HUES64 (cell line): ENCODE data around the gene TESK2.

Experiments used
- H3K27ac ChIP-seq: 2 replicates; pipeline ENCODE4 v1.7.0; 2013; ENCODE audit warnings: low read depth, low read length, inconsistent platforms
- H3K27me3 ChIP-seq: 2 replicates; pipeline ENCODE4 v1.6.1; 2013; ENCODE audit warnings: mild to moderate bottlenecking, low read length; ENCODE audit not compliant: insufficient read depth
- H3K36me3 ChIP-seq: 2 replicates; pipeline ENCODE4 v1.6.1; 2013; ENCODE audit warnings: mild to moderate bottlenecking, low read length; ENCODE audit not compliant: insufficient read depth
- H3K4me1 ChIP-seq: 2 replicates; pipeline ENCODE4 v1.6.1; 2013; ENCODE audit warnings: mild to moderate bottlenecking, low read length, moderate library complexity; ENCODE audit not compliant: insufficient read depth
- H3K4me3 ChIP-seq: 2 replicates; pipeline ENCODE4 v1.5.1; 2013; ENCODE audit warnings: mild to moderate bottlenecking, low read length, moderate library complexity
- H3K9ac ChIP-seq: 2 replicates; pipeline ENCODE4 v1.6.1; 2013; ENCODE audit warnings: mild to moderate bottlenecking, low read depth, low read length
- H3K9me3 ChIP-seq: 2 replicates; pipeline ENCODE4 v1.6.1; 2013; ENCODE audit warnings: low read depth, low read length; ENCODE audit not compliant: insufficient read depth
- WGBS: fragments of 150-250, 120-280 bp; methylation state at CpG from one replicate; pipeline ENCODE4 v1.1.7; 2013; ENCODE audit warnings: missing lambda C conversion rate; 5-methylcytosine and 5-hydroxymethylcytosine counted together

TESK2 gene

DNA sequence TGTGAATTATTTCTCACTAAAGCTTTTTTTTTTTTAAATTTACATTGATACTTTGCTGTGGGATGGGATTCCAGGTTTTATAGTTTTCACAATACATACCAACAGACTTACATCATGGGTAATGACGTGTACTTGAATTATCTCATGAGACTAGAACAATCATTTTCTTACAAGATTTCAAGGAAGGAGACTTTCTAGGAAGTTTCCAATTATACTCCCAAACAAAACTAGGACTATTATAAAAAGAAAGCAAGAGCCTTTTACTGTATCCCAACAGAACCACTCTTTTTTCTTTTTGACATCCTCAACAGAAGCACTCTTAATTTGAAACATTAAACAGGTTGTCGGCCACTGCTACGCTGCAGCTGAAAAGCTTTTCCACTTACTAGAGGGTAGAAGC, 48.7 kb downstream of the TESK2 start:
- Histone ChIP-seq H3K4me1 (no peaks in the 10 kb centered on the region), H3K36me3 (no peaks in the 10 kb centered on the region), H3K9ac (no peak overlapping the region), H3K27me3 (no peaks in the 10 kb centered on the region), H3K4me3 (no peak overlapping the region), H3K27ac (no peak overlapping the region), H3K9me3 (no peaks in the 10 kb centered on the region)
- 88% methylated on average over 3 of the region's 3 CpGs for WGBS

DNA sequence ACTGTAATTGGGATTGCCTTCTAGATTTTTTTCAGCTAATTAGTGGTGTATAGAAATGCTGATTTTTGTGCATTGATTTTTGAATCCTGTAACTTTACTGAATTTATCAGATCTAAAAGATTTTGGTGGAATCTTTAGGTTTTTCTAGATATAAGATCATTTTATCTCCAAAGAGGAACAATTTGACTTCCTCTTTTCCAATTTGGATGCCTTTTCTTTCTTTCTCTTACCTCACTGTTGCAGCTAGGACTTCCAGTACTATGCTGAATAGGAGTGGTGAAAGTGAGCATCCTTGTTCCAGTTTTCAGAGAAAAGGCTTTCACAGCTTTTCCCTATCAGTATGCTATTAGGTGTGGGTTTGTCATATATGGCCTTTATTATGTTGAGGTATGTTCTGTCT, 53.6 kb downstream of the TESK2 start:
- H3K4me1 ChIP-seq = no peaks in the 10 kb centered on the region
- no peaks in the 10 kb centered on the region for H3K27me3 ChIP-seq

DNA sequence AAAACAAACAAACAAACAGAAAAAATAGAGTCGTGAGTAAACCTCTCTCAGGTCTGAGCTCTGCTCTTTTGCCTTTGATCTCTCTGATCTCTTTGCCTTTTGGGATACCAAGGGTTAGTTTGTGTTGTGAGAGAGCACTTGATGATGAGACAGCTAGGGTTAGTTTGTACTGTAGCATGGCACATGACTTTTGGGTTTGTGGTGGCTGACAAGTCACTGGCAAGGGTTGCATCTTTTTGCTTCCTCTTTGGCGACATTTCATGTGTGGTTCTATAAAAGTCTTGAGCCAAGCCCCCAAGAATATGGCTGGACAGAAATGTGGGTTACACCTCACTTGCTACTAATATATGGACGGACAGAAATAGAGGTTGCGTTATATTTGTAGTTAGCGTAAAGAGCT, 60.5 kb downstream of the TESK2 start:
- Histone ChIP-seq H3K27me3 (no peaks in the 10 kb centered on the region), H3K4me1 (no peaks in the 10 kb centered on the region), H3K27ac (no peak overlapping the region), H3K36me3 (no peaks in the 10 kb centered on the region), H3K9me3 (no peaks in the 10 kb centered on the region), H3K9ac (no peak overlapping the region), H3K4me3 (no peak overlapping the region)
- 95% methylated on average over 3 of the region's 5 CpGs for WGBS

More for the DNA sequence above, 53.6 kb downstream of the TESK2 start:
- H3K9ac ChIP-seq = no peak overlapping the region
- H3K9me3 ChIP-seq = no peaks in the 10 kb centered on the region
- H3K4me3 ChIP-seq = no peak overlapping the region
- H3K27ac ChIP-seq = no peak overlapping the region
- H3K36me3 ChIP-seq = no peaks in the 10 kb centered on the region

DNA sequence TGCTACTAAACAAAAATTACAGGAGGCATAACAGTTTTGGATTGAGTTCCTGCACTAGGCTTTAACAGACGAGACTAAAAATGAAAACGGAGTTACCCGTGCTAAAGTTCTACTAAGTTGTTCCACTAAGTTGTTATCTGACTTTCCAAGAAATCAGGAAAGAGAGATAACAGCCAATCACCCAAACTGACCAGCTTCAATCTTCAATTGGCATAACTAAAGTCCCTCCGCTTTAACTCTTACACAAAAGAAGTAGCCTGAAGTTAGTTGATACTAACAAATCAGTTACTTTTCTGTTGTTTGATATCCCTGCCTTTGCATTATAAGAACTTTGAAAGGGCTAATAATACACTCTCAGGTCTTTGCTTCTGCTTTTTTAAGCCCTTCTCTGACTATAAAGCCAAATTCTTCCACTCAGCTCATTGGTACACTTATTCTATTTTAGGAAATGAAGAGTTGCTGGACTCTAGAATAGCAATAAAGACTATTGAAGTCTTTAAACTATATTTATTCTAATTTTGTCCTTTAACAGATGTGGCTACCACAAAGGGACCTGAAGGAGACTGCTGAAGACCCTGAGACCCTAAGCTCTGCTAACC, 61.3 kb downstream of the TESK2 start:
- Histone ChIP-seq H3K4me3 (no peak overlapping the region), H3K36me3 (no peaks in the 10 kb centered on the region), H3K9ac (no peak overlapping the region), H3K27me3 (no peaks in the 10 kb centered on the region), H3K27ac (no peak overlapping the region), H3K4me1 (no peaks in the 10 kb centered on the region), H3K9me3 (no peaks in the 10 kb centered on the region)
- WGBS = 89% methylated on average over 4 of the region's 4 CpGs

DNA sequence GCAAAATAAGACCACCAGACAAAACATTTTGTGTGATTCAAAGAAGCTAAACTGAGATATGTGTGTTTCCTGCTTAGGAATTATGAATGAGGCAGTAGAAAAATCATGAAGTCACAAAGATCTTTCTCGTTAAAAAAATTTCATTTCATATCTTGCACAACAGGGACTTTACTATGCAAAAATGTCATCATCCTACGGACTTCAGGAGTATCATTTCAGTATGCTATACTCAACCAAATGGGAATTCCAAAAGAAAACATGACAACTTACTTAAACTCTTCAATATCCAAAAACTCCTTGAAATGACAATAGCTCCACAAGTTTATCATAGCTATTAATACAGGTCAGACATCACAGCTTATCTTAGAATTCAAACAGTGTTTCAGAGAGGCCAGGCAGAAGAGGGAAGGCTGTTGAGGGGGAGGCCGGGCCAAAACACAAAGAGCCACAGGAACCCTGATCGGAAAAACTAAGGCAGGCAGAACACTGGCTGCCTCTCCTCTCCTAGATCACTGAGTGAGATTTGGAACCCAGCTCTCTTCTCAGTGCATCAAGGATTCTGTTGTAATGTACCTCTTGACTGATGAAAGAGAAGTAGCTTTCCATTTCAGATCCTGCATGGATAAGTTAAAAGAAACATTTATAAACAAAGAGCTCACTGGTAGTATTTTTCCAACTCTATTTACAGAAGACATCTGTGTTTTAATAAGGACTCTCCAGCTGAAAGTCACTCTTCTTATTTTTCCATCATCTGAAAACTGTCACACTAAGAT, 66.9 kb downstream of the TESK2 start:
- WGBS = 85% methylated on average over 4 of the region's 4 CpGs
- Histone ChIP-seq H3K27me3 (no peaks in the 10 kb centered on the region), H3K27ac (no peak overlapping the region), H3K36me3 (0 out of 2 replicates have a peak, but pooled peaks cover 5% of the 10 kb centered on the region), H3K9me3 (peaks cover 4% of the 10 kb centered on the region; the same call in 1 of the 2 replicates), H3K9ac (no peak overlapping the region), H3K4me1 (no peaks in the 10 kb centered on the region), H3K4me3 (no peak overlapping the region)

DNA sequence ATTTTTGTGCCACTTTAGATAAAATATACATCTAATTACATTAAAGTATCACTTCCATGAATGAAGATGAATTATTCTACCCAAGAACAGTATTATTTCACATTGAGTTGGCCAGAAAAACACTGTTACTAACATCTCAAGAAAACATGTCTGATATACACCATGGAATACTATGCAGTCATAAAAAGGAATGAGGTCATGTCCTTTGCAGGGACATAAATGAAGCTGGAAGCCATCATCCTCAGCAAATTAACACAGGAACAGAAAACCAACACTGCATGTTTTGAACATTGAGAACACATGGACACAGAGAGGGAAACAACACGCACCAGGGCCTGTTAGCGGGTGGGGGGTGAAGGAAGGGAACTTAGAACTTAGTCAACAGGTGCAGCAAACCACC, 69.0 kb downstream of the TESK2 start:
- Histone ChIP-seq H3K36me3 (0 out of 2 replicates have a peak, but pooled peaks cover 5% of the 10 kb centered on the region), H3K27me3 (no peaks in the 10 kb centered on the region), H3K9me3 (peaks cover 4% of the 10 kb centered on the region; the same call in 1 of the 2 replicates), H3K27ac (no peak overlapping the region), H3K4me1 (no peaks in the 10 kb centered on the region), H3K9ac (no peak overlapping the region), H3K4me3 (no peak overlapping the region)
- WGBS = 97% methylated on average over 2 of the region's 2 CpGs

DNA sequence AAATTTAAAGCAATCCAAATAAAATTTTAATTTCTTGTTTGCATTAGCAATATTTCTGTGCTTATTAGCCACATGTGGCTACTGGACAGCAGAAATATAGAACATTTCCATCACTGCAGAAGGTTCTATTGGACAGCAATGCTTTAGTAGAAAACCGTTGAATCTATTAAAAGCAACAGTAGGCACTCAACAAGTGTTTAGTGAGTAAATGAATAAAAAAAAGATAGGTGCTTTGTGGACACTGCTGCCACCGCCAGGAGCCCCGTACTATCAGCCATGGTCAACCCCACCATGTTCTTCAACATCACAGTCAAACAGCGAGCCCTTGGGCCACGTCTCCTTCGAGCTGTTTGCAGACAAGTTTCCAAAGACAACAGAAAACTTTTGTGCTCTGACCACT, 76.2 kb downstream of the TESK2 start:
- Histone ChIP-seq H3K9ac (no peak overlapping the region), H3K4me1 (no peaks in the 10 kb centered on the region), H3K4me3 (no peak overlapping the region), H3K9me3 (no peaks in the 10 kb centered on the region), H3K27me3 (no peaks in the 10 kb centered on the region), H3K27ac (no peak overlapping the region), H3K36me3 (no peaks in the 10 kb centered on the region)
- WGBS = 78% methylated on average over 6 of the region's 6 CpGs

DNA sequence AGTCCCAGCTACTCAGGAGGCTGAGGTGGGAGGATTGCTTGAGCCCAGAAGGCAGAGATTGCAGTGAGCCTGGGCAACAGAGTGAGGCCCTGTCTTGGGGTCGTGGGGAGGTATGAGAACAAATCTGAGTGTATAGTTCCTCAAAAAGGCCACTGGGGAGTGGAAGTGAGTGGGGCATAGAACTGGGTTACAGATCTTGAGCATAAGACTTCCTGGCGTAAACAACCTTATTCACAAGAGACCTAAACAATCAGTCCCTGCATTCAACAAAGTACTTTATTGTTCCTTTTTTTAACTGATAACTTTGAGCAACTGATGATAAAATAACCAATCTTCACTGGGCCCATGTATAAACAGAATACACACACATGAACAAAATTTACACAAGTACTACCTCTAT, 78.1 kb downstream of the TESK2 start:
- 83% methylated on average over 2 of the region's 2 CpGs for WGBS
- Histone ChIP-seq H3K9ac (no peak overlapping the region), H3K36me3 (no peaks in the 10 kb centered on the region), H3K27ac (no peak overlapping the region), H3K9me3 (no peaks in the 10 kb centered on the region), H3K27me3 (no peaks in the 10 kb centered on the region), H3K4me3 (no peak overlapping the region), H3K4me1 (no peaks in the 10 kb centered on the region)

DNA sequence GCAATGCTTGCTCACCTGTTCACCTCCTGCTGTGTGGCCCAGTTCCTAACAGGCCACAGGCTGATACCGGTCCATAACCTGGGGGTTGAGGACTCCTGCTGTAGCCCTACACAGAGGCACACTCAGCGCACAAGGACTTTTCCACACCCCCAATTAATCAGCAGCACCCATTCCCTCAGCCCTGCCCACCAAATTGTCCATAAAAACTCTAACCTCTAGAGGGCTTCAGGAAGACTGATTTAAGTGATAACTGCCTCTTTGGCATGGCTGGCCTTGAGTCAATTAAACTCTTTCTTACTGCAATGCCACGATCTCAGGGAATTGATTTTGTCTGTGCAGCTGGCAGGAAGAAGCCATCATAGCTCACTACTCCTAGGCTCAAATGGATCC, 79.5 kb downstream of the TESK2 start:
- WGBS = 92% methylated on average over 3 of the region's 3 CpGs
- no peak overlapping the region for H3K27ac ChIP-seq
- no peaks in the 10 kb centered on the region for H3K9me3 ChIP-seq
- no peaks in the 10 kb centered on the region for H3K4me1 ChIP-seq
- H3K36me3 ChIP-seq = no peaks in the 10 kb centered on the region
- no peaks in the 10 kb centered on the region for H3K27me3 ChIP-seq
- no peak overlapping the region for H3K9ac ChIP-seq
- H3K4me3 ChIP-seq = no peak overlapping the region

DNA sequence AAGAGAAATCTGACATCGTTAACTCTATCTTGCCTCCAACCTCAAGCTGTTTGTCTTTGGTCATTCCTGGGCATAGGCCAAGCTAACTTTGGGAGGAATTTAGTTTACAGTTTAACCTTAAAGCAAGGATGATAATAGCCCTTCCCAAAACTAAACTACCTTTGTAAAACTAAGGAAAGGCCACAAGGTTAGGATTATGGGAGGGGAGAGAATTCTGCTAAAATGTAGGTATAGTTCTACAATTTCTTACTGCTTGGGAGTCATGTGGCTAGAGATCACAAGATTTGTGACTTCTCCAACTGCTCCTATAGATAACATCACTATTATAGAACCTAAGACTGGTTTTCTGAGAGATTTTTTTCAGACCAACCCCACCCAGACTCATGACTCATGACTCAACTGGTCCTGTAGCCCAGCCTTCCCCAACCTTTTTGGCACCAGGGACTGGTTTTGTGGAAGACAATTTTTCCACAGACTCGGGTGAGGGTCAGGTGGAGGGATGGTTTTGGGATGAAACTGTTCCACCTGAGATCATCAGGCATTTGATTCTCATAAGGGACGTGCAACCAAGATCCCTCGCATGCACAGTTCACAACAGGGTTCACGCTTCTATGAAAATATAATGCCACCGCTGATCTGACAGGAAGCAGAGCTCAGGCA, 80.0 kb downstream of the TESK2 start:
- Histone ChIP-seq H3K9ac (no peak overlapping the region), H3K36me3 (no peaks in the 10 kb centered on the region), H3K9me3 (no peaks in the 10 kb centered on the region), H3K27ac (no peak overlapping the region), H3K4me3 (no peak overlapping the region), H3K4me1 (no peaks in the 10 kb centered on the region), H3K27me3 (no peaks in the 10 kb centered on the region)
- WGBS = 94% methylated on average over 6 of the region's 6 CpGs

DNA sequence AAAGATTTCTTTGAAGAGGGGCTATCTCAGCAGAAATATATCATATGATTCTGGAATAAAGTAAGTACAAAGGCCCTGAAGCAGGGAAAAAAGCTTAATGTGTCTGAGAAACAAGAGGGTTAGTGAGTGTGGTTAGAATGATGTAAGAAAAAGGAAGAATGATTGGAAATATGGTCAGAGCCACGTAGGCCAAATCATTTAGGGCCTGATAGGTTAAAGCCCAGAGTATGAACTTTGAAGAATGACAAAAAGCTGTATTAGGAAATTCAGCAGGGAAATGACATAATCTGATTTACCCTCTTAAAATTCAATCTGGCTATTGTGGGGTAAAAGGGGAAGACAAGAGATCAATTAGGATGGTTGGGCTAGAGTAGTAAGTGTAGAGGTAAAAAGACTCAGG, 81.7 kb downstream of the TESK2 start:
- Histone ChIP-seq H3K4me3 (no peak overlapping the region), H3K36me3 (no peaks in the 10 kb centered on the region)

More for the DNA sequence above, 81.7 kb downstream of the TESK2 start:
- H3K27ac ChIP-seq = no peak overlapping the region
- 93% methylated on average over 1 of the region's 1 CpG for WGBS
- no peaks in the 10 kb centered on the region for H3K9me3 ChIP-seq
- no peaks in the 10 kb centered on the region for H3K4me1 ChIP-seq
- H3K9ac ChIP-seq = no peak overlapping the region
- H3K27me3 ChIP-seq = no peaks in the 10 kb centered on the region
